Left lung (tissue), 10 donors: Measurements from ENCODE around the gene CLMN. TPM values are rescaled to one million over a fixed set of nuclear protein-coding genes. Genes with fewer than 3 reads are reported as not detected.

ENCODE experiments used
- ATAC-seq: fragments of 200-7000 bp; cut with Tn5 transposase; one replicate; pipeline ENCODE4 v1.9.1; 2020; ENCODE audit warnings: moderate library complexity
- DNase-seq, 4 donors: peaks; one replicate each; pipeline ENCODE4 v3.0.0-alpha.2; 2013 to 2020
- H3K27ac ChIP-seq, 2 donors: fragments of 200-600 bp; sonication (generic) in 1 of 2; one replicate each; pipeline versions ENCODE4 v1.5.0 to v1.8.0; 2020 to 2021
- H3K27me3 ChIP-seq, 2 donors: fragments of 200-600 bp; sonication (generic) in 1 of 2; one replicate each; pipeline versions ENCODE4 v1.5.0 to v1.8.0; 2020 to 2021
- H3K36me3 ChIP-seq, 2 donors: fragments of 200-600 bp; sonication (generic) in 1 of 2; one replicate each; pipeline versions ENCODE4 v1.5.0 to v1.8.0; 2020 to 2021
- H3K4me1 ChIP-seq, 2 donors: fragments of 200-600 bp; one replicate each; pipeline ENCODE4 v1.8.0; 2021
- H3K4me3 ChIP-seq, 2 donors: fragments of 200-600 bp; sonication (generic) in 1 of 2; one replicate each; pipeline versions ENCODE4 v1.5.0 to v1.8.0; 2020 to 2021; ENCODE audit warnings: mild to moderate bottlenecking in 1 of 2
- H3K9me3 ChIP-seq, 2 donors: fragments of 200-600 bp; sonication (generic) in 1 of 2; one replicate each; pipeline versions ENCODE4 v1.5.0 to v1.8.0; 2020 to 2021
- intact Hi-C, 2 donors: fragments of 100-400 bp; cut with DNase I; formaldehyde crosslinking; loops; one replicate each; pipeline versions ENCODE4 v1.11.2 to v1.14.2; 2022
- polyA plus RNA-seq, 6 donors: library from polyadenylated mRNA; unstranded; fragments of 120-200 nt; gene quantifications; one replicate each; pipeline ENCODE4 v1.2.1, GENCODE V29; 2013; ENCODE audit not compliant: insufficient read length in 6 of 6
- total RNA-seq, 2 donors: library from RNA; stranded (reverse); fragmentation: NEBNext Ultra II Directional; extraction: Animal tissue kit (Norgen Biotek cat#: 25700); gene quantifications; one replicate each; pipeline ENCODE4 v1.2.1, GENCODE V29; 2021
- TF ChIP-seq, protein P1 (sequence below), 2 donors: fragments of 200-600 bp; sonication (generic) in 1 of 2; IDR thresholded peaks; one replicate each; pipeline versions ENCODE4 v1.5.0 to v1.8.0; 2021; ENCODE audit warnings: antibody characterized with exemption in 2 of 2
- donor health status: DM: no; HTN: yes; CAD: no.
- donor health status: DM: no; HTN: no; CAD: no.

CLMN gene
- total and polyA plus RNA-seq, 8 donors = 10.3 to 30.0 (median 12.6) TPM

DNA sequence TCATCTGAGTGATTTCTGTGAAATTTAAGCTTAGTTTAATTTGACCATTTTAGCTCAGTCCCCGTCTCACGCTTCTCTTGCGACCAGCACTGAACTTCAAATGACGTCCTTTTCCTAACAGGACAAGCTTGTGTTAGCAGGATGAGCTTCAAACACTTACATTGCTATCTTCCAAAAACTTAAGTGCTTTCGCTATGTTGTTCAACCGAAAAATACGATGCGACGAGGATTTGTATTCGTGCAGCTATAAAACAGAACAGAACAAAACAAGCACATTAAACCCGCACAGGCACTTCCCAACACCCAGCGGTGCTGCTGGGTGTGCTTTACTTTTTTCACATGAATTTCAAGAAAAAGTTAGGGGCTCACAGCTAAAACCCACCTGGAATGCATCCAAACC is 98.2 kb downstream of the CLMN start:
- H3K27me3 ChIP-seq = no peaks in the 10 kb centered on the region
- no peak overlapping the region for H3K27ac ChIP-seq
- intact Hi-C loops = no loop called here
- TF ChIP-seq, protein P1, sequence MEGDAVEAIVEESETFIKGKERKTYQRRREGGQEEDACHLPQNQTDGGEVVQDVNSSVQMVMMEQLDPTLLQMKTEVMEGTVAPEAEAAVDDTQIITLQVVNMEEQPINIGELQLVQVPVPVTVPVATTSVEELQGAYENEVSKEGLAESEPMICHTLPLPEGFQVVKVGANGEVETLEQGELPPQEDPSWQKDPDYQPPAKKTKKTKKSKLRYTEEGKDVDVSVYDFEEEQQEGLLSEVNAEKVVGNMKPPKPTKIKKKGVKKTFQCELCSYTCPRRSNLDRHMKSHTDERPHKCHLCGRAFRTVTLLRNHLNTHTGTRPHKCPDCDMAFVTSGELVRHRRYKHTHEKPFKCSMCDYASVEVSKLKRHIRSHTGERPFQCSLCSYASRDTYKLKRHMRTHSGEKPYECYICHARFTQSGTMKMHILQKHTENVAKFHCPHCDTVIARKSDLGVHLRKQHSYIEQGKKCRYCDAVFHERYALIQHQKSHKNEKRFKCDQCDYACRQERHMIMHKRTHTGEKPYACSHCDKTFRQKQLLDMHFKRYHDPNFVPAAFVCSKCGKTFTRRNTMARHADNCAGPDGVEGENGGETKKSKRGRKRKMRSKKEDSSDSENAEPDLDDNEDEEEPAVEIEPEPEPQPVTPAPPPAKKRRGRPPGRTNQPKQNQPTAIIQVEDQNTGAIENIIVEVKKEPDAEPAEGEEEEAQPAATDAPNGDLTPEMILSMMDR (IDR thresholded peaks at IDR 0.05) = no peak
- ATAC-seq = no peak
- H3K9me3 ChIP-seq = no peaks in the 10 kb centered on the region
- H3K36me3 ChIP-seq = peaks cover 0 to 5% of the 10 kb centered on the region in 2 donors
- no peaks in the 10 kb centered on the region for H3K4me1 ChIP-seq
- DNase-seq = no peak
- no peak overlapping the region for H3K4me3 ChIP-seq

- DNase-seq (no peak), ATAC-seq (peak; percentile 26)
- H3K36me3 ChIP-seq = peaks cover 0 to 5% of the 10 kb centered on the region in 2 donors
- H3K27me3 ChIP-seq = no peaks in the 10 kb centered on the region
- H3K4me1 ChIP-seq = no peaks in the 10 kb centered on the region
- intact Hi-C loops = no loop called here
- no peak overlapping the region for H3K4me3 ChIP-seq
- TF ChIP-seq, protein P1 (IDR thresholded peaks at IDR 0.05) = no peak
- H3K9me3 ChIP-seq = no peaks in the 10 kb centered on the region
- H3K27ac ChIP-seq = no peak overlapping the region
Observed at GRCh38 chr14:95220663-95221231, 99.0 kb downstream of the CLMN start.

DNA sequence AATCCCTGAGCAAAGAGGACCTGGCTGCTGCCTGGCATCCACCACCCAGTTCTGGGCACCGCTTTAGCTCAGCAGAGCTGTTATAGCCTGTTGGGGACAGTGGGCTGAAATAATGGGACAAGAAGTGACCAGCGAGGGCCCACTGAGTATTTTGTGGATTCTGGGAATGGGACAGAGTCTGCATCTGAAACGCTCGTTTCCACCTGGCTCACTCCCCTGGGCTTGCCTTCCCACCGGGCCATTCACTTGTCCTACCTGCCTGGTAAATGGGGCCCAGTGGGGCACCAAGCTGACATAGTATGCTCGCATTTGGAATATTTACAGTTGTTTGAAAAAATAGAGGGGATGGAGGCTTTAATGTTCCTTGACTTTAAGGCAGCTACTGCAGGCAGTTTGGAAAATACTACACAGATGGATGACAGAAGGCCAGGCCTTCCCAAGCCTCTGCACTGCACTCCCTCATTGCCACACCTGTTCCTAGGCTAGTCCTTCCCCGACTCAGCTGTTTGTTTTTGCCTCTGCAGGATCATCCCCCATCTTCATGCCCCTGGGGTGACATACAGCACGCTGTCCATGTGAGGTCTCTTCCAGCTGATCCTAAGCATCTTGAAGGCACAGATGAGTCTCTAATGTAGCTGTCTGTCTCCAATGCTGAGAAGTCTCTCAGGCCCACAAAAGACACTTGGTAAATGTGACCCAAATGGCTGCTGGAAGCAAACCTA is 101.1 kb downstream of the CLMN start:
- H3K27me3 ChIP-seq = no peaks in the 10 kb centered on the region
- DNase-seq = no peak
- H3K36me3 ChIP-seq = peaks cover 0 to 5% of the 10 kb centered on the region in 2 donors
- ATAC-seq = no peak
- TF ChIP-seq, protein P1 (IDR thresholded peaks at IDR 0.05) = no peak
- intact Hi-C loops = no loop called here
- H3K4me3 ChIP-seq = no peak overlapping the region
- no peaks in the 10 kb centered on the region for H3K9me3 ChIP-seq
- H3K27ac ChIP-seq = no peak overlapping the region
- no peaks in the 10 kb centered on the region for H3K4me1 ChIP-seq

DNA sequence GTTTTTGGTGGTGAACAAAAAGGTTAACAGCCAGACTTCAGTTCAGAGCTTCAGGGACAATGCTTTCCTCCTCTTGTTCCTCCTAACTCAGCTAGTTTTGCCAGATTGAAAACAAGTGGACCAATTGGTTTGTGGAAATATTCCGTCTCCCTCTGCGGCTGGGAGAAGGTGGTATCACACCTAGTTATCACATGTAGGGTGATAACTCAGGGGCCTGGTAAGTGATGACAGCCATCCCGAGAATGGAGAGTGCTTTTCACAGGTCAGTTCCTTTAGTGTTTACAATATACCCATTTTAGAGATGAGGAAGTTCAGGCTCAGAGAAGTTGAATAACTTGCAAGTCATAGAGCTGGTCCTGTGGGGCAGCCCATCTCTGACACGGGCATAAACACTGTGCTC is 101.7 kb downstream of the CLMN start:
- Histone ChIP-seq H3K9me3 (no peaks in the 10 kb centered on the region), H3K27me3 (no peaks in the 10 kb centered on the region), H3K4me1 (no peaks in the 10 kb centered on the region), H3K27ac (no peak overlapping the region), H3K4me3 (no peak overlapping the region), H3K36me3 (peaks cover 0 to 5% of the 10 kb centered on the region in 2 donors)
- intact Hi-C loops = no loop called here
- DNase-seq = no peak
- TF ChIP-seq, protein P1 (IDR thresholded peaks at IDR 0.05) = no peak
- no peak for ATAC-seq

DNA sequence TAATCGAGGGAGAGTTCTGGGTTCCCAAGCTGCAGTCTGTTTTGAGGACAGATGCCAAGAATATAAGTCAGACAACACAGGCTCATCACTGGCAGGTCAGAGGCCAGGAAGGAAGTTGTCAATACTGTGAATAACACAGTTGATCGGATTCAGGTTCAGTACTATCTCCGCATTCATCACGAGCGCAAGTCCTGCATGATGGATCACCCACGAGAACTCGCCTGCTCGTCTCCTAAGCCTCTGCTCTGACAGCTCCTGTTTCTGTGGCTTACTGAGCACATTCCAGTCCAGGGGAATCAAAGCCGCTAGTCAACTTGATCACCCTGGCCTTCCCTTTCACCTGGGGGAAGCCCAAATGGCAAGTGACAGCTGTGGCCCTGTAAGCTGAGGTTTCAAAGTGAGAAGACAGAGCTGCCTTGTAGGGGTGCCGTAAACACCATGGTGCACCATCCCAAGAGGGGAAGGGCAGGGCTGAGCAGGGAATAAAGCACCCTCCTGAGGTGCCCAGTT is 102.3 kb downstream of the CLMN start:
- intact Hi-C loops = no loop called here
- Histone ChIP-seq H3K4me3 (no peak overlapping the region), H3K27ac (no peak overlapping the region), H3K27me3 (no peaks in the 10 kb centered on the region), H3K4me1 (no peaks in the 10 kb centered on the region), H3K36me3 (peaks cover 0 to 5% of the 10 kb centered on the region in 2 donors), H3K9me3 (no peaks in the 10 kb centered on the region)
- no peak for ATAC-seq
- TF ChIP-seq, protein P1 (IDR thresholded peaks at IDR 0.05) = no peak
- no peak for DNase-seq
